Body of pancreas (tissue), 4 donors: ENCODE results near the gene LAPTM4A.

Source experiments
- POLR2A ChIP-seq, 3 donors: fragments of 450-650 bp; IDR thresholded peaks; one replicate each; pipeline ENCODE4 v1.6.1; 2016; ENCODE audit warnings: antibody characterized with exemption in 3 of 3, mild to moderate bottlenecking in 2 of 3
- TF ChIP-seq, protein P1 (sequence below), 7 experiments: fragments of 450-650 bp in 4 of 7; fragments of 200-600 bp in 3 of 7; sonication (generic) in 3 of 7; IDR thresholded peaks; one replicate each; pipeline ENCODE4 v1.5.1; 2016 to 2019; ENCODE audit warnings: antibody characterized with exemption in 7 of 7

DNA sequence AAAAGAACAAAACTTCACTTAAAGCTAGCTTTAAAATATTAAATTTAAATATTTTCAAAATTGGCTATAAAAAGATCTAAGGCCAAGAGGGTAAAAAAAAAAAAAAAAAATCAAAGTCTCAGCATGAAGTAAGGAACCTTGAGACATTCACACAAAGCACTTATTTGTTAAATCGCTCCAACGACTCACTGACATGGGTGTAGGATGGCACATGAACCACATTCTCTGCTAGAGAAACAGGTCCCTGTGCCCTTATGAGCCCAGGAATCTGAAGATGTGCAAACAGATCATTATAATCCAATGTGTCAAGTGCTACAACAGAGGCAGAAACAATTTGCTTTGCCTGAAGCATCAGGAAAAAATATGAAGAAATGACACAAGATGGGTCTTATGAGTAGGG is 13.8 kb downstream of the LAPTM4A start:
- TF ChIP-seq, protein P1, sequence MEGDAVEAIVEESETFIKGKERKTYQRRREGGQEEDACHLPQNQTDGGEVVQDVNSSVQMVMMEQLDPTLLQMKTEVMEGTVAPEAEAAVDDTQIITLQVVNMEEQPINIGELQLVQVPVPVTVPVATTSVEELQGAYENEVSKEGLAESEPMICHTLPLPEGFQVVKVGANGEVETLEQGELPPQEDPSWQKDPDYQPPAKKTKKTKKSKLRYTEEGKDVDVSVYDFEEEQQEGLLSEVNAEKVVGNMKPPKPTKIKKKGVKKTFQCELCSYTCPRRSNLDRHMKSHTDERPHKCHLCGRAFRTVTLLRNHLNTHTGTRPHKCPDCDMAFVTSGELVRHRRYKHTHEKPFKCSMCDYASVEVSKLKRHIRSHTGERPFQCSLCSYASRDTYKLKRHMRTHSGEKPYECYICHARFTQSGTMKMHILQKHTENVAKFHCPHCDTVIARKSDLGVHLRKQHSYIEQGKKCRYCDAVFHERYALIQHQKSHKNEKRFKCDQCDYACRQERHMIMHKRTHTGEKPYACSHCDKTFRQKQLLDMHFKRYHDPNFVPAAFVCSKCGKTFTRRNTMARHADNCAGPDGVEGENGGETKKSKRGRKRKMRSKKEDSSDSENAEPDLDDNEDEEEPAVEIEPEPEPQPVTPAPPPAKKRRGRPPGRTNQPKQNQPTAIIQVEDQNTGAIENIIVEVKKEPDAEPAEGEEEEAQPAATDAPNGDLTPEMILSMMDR (IDR thresholded peaks at IDR 0.05), result no peak
- TF ChIP-seq POLR2A (IDR thresholded peaks at IDR 0.05), result no peak
